GM23248 (cell line): ENCODE data around the gene BCAR1. TPM values are rescaled to one million over a fixed set of nuclear protein-coding genes. Genes with fewer than 3 reads are reported as not detected.

Experiments used
- DNase-seq: peaks from one replicate; pipeline ENCODE4 v3.0.0-alpha.2; 2015
- H2AFZ ChIP-seq: fragments of 200-600 bp; sonication (generic); 2 replicates; pipeline ENCODE4 v1.6.1; 2016; ENCODE audit warnings: antibody characterized with exemption
- H3F3A ChIP-seq: fragments of 200-600 bp; sonication (generic); 2 replicates; pipeline ENCODE4 v1.6.1; 2016; ENCODE audit warnings: mild to moderate bottlenecking, antibody characterized with exemption, mixed run types; ENCODE audit not compliant: insufficient read depth
- H3K27ac ChIP-seq: fragments of 200-600 bp; sonication (generic); 2 replicates; pipeline ENCODE4 v1.5.1; 2016; ENCODE audit warnings: mild to moderate bottlenecking
- H3K27me3 ChIP-seq: fragments of 200-600 bp; sonication (generic); replicated peaks from 2 replicates; pipeline ENCODE4 v1.6.1; 2016; ENCODE audit warnings: mild to moderate bottlenecking; ENCODE audit not compliant: insufficient read depth
- H3K36me3 ChIP-seq: fragments of 200-600 bp; sonication (generic); 2 replicates; pipeline ENCODE4 v1.6.1; 2016; ENCODE audit warnings: low read depth, mild to moderate bottlenecking
- H3K4me1 ChIP-seq: fragments of 200-600 bp; sonication (generic); 2 replicates; pipeline ENCODE4 v1.6.1; 2016; ENCODE audit warnings: mild to moderate bottlenecking; ENCODE audit not compliant: insufficient read depth
- H3K4me2 ChIP-seq: fragments of 200-600 bp; sonication (generic); one replicate; pipeline ENCODE4 v1.6.1; 2016; ENCODE audit warnings: mild to moderate bottlenecking; ENCODE audit not compliant: unreplicated experiment
- H3K4me3 ChIP-seq: fragments of 200-600 bp; sonication (generic); 2 replicates; pipeline ENCODE4 v1.5.1; 2016; ENCODE audit warnings: mild to moderate bottlenecking
- H3K79me2 ChIP-seq: fragments of 200-600 bp; sonication (generic); 2 replicates; pipeline ENCODE4 v1.6.1; 2016; ENCODE audit warnings: mild to moderate bottlenecking; ENCODE audit not compliant: insufficient read depth
- H3K9ac ChIP-seq: fragments of 200-600 bp; sonication (generic); 2 replicates; pipeline ENCODE4 v1.6.1; 2016; ENCODE audit warnings: mild to moderate bottlenecking
- H3K9me2 ChIP-seq: fragments of 200-600 bp; sonication (generic); 2 replicates; pipeline ENCODE4 v1.6.1; 2016; ENCODE audit warnings: mixed run types, mild to moderate bottlenecking, moderate library complexity; ENCODE audit not compliant: insufficient read depth
- H3K9me3 ChIP-seq: fragments of 200-600 bp; sonication (generic); one replicate; pipeline ENCODE4 v1.6.1; 2017; ENCODE audit warnings: low read depth
- H4K20me1 ChIP-seq: fragments of 200-600 bp; sonication (generic); 2 replicates; pipeline ENCODE4 v1.6.0; 2016; ENCODE audit not compliant: insufficient read depth
- EZH2 ChIP-seq: fragments of 200-600 bp; sonication (generic); IDR thresholded peaks from 2 replicates; pipeline ENCODE4 v1.6.1; 2018; ENCODE audit warnings: antibody characterized with exemption, mild to moderate bottlenecking; ENCODE audit not compliant: insufficient read depth, poor library complexity, severe bottlenecking
- EZH2phosphoT487 ChIP-seq: fragments of 200-600 bp; sonication (generic); IDR thresholded peaks from 2 replicates; pipeline ENCODE4 v1.6.1; 2018; ENCODE audit warnings: antibody characterized with exemption, moderate library complexity, mild to moderate bottlenecking, low read depth; ENCODE audit not compliant: insufficient read depth
- WGBS, 2 experiments: methylation state at CpG; one replicate each; pipeline ENCODE4 v1.1.6; 2015 to 2017; ENCODE audit warnings: low lambda C conversion rate in 2 of 2, low coverage in 1 of 2; ENCODE audit errors: missing lambda C conversion rate in 2 of 2; 5-methylcytosine and 5-hydroxymethylcytosine counted together
- in situ Hi-C: fragments of 300-500 bp; cut with MboI; formaldehyde crosslinking; loops from 2 replicates; pipeline ENCODE4 v1.15.0; 2020
- polyA plus RNA-seq: library from polyadenylated mRNA; unstranded; fragments of >200 nt; fragmentation: Nextera tagmentation; extraction: Ambion mirVana; gene quantifications from 2 replicates; pipeline ENCODE4 v1.2.1, GENCODE V29; 2016
- total RNA-seq: library from RNA; depleted of rRNA; stranded (reverse); fragments of >200 nt; shearing (Covaris generic); gene quantifications from 2 replicates; pipeline ENCODE4 v1.2.3, GENCODE V29; 2014

Gene BCAR1
- total and polyA plus RNA-seq, 2 experiments from 2014 or later: 52.9 to 87.0 TPM

DNA sequence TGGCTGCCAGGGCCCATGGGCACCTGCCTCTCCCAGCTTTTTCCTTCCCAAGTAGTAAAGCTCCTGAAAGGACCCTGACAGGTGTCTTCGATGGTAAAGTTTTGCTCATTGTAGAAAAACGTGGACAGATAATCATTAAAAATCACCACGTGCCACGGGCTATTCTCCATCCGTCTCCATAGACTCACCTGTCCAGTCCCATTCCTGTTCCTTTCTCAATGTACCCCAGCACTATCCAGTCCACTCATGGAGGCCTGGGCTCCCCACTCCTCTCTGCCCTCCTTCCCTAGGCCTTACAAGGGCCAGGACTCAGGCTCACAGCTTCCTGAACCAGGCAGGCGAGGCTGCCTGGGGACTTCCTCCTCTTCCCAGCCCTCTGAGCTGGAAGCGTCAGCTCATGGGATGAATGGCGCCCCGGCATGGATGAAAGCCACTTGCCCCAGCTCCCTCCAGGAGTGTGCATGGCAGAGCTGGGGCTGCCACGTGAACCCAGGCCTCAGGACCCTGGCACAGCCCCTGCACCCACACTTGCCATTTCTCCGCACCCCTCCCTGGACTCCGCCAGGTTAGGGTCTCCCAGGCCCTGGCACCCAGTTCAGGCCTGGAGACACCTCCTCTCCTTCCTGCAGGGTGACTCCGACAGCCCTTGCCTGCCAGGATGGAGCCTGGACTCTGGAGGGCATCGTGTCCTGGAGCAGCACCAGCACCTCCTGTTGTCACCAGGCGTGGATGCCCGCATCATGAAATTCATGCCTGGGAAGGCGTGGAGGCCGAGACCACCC, 23.9 kb downstream of the BCAR1 start:
- TF ChIP-seq EZH2: no peak
- H3K36me3 ChIP-seq: peaks cover 22% of the 10 kb centered on the region; the same call in 1 of the 2 replicates
- no peaks in the 10 kb centered on the region for H4K20me1 ChIP-seq

DNA sequence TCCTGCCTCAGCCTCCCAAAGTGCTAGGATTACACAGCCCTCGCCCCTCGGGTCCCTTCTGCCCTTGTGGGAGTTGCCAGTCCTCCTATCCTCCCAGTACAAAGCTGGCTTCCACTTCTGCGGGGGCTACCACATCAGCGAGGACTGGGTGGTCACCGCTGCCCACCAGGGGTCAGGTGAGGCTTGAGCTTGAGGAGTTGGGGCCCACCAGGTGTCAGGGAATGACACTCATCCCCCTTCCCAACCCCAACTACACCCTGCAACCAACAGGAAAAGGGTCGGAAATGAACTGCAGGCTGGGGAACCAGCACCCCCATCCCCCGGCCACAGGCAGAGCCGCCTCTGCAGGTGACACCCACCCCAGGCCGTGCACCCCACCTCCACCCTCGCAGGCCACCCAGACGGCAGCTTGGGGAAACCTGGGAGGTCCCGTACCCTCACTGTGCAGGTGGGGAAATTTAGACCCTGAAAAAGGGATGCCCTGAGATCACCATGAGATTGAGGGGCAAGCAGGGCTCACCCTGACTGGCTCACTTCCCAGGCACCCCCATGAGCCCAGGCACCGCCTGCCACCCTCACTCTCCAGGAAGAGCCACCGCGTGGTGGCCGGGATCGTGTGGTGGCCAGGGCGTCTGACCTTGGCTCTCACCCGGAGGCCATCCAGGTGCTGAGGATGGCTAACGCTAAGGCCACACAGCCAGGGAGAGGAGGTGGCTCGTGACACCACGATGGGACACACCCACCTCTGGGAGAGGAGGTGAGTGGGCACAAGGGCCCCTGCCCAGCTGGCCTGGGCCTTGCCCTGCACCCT, 24.7 kb downstream of the BCAR1 start:
- in situ Hi-C loops: no loop called here
- H3K4me3 ChIP-seq: no peak overlapping the region
- WGBS, 2 experiments: 59 to 69% methylated on average over 10 to 22 of the region's 22 CpGs
- H4K20me1 ChIP-seq: no peaks in the 10 kb centered on the region
- no peak for DNase-seq
- TF ChIP-seq EZH2 (no peak), EZH2phosphoT487 (no peak)
- H3K9me3 ChIP-seq: no peaks in the 10 kb centered on the region
- H3K4me1 ChIP-seq: no peaks in the 10 kb centered on the region
- no peaks in the 10 kb centered on the region for H3K9me2 ChIP-seq
- no peak overlapping the region for H2AFZ ChIP-seq
- H3K27me3 ChIP-seq: no peaks in the 10 kb centered on the region
- H3K36me3 ChIP-seq: peaks cover 16% of the 10 kb centered on the region; the same call in 1 of the 2 replicates
- no peaks in the 10 kb centered on the region for H3F3A ChIP-seq
- H3K79me2 ChIP-seq: peaks cover 24% of the 10 kb centered on the region
- no peak overlapping the region for H3K27ac ChIP-seq
- no peak overlapping the region for H3K4me2 ChIP-seq
- H3K9ac ChIP-seq: no peak overlapping the region

More for the DNA sequence above, 23.9 kb downstream of the BCAR1 start:
- no peak overlapping the region for H3K4me3 ChIP-seq
- no peak overlapping the region for H3K9ac ChIP-seq
- no peaks in the 10 kb centered on the region for H3K4me1 ChIP-seq
- H3K27me3 ChIP-seq: no peaks in the 10 kb centered on the region
- no peak overlapping the region for H2AFZ ChIP-seq
- no peaks in the 10 kb centered on the region for H3K9me3 ChIP-seq
- no peak overlapping the region for H3K27ac ChIP-seq
- in situ Hi-C loops: no loop called here
- H3K9me2 ChIP-seq: no peaks in the 10 kb centered on the region
- peaks cover 32% of the 10 kb centered on the region for H3K79me2 ChIP-seq
- WGBS, 2 experiments: 87 to 89% methylated on average over 18 of the region's 18 CpGs
- H3F3A ChIP-seq: 0 out of 2 replicates have a peak, but pooled peaks cover 5% of the 10 kb centered on the region
- H3K4me2 ChIP-seq: no peak overlapping the region
- DNase-seq: no peak

DNA sequence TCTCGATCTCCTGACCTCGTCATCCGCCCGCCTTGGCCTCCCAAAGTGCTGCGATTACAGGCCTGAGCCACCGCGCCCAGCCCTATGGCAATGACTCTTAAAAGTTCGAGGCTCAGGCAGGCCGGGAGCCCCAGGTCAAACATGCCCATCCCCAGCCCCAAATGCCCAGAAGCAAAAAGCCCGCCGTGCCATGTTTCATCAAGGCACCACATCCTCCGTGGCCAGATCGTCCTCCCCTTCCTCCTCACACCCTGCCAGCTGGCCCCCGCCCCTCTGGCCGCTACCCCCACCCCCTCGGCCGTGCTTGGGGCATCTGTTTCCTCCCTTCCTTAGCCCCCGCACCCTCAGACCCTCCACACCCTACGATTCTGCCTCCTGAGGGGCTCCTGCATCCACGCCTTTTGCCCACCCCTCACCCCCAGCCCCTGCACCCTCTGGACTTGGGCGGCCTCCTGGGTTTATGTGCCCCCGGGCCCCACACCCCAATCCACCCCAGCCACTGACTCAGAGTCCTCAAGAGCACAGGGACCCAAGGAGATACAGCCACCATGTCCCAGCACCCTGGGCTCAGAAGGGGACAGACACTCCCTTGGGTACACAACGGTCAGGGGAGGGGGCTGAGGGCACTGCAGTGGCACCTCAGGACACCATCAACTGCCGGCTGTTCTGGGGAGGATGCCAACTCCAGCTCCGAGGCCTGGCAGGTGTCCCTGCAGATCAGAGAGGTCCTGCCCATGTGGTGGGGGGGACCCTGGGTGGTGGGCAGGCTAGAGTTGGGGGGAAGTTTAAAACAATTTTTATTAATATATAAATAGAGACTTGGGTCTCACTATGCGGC, 25.5 kb downstream of the BCAR1 start:
- no peak overlapping the region for H3K27ac ChIP-seq
- WGBS, 2 experiments: 55 to 65% methylated on average over 17 to 26 of the region's 26 CpGs
- H3K79me2 ChIP-seq: peaks cover 16% of the 10 kb centered on the region
- no peaks in the 10 kb centered on the region for H3K4me1 ChIP-seq
- H3K36me3 ChIP-seq: peaks cover 16% of the 10 kb centered on the region; the same call in 1 of the 2 replicates
- no peak overlapping the region for H3K4me3 ChIP-seq
- no peaks in the 10 kb centered on the region for H3F3A ChIP-seq
- H4K20me1 ChIP-seq: no peaks in the 10 kb centered on the region
- H3K9ac ChIP-seq: no peak overlapping the region
- no peaks in the 10 kb centered on the region for H3K9me3 ChIP-seq
- no peak overlapping the region for H3K4me2 ChIP-seq
- in situ Hi-C loops: no loop called here
- TF ChIP-seq EZH2phosphoT487 (no peak), EZH2 (no peak)
- H2AFZ ChIP-seq: no peak overlapping the region
- H3K27me3 ChIP-seq: no peaks in the 10 kb centered on the region
- DNase-seq: no peak
- no peaks in the 10 kb centered on the region for H3K9me2 ChIP-seq

DNA sequence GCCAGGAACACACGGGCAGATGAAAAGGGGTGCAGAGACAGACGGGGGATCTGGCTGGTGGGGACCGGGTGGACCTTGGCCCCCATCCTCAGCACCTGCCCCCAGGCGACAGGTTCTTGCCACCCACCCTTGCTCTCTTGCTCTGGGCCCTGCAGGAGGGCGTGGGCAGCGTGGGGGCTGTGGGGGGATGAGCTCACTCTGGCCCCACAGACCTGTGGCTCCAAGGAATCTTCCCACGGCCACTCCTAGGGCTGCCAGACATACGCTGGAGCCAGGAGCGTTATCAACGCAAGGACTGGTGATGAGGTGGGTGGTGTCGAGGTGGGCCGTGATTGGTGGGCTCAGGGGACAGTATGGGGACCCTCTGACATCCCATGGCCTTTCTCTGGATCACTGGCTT, 26.3 kb downstream of the BCAR1 start:
- DNase-seq: peak; percentile 59
- 41 to 48% methylated on average over 8 to 12 of the region's 12 CpGs for WGBS, 2 experiments
- Histone ChIP-seq H3K9me2 (no peaks in the 10 kb centered on the region), H2AFZ (no peak overlapping the region), H4K20me1 (no peaks in the 10 kb centered on the region), H3K36me3 (peaks cover 16% of the 10 kb centered on the region; the same call in 1 of the 2 replicates), H3K79me2 (peaks cover 8% of the 10 kb centered on the region), H3K9ac (no peak overlapping the region), H3K27ac (no peak overlapping the region), H3K9me3 (no peaks in the 10 kb centered on the region), H3K4me1 (no peaks in the 10 kb centered on the region), H3K4me2 (no peak overlapping the region), H3K4me3 (no peak overlapping the region), H3K27me3 (no peaks in the 10 kb centered on the region), H3F3A (no peaks in the 10 kb centered on the region)
- no peak for TF ChIP-seq EZH2phosphoT487
- TF ChIP-seq EZH2: no peak
- in situ Hi-C loops: no loop called here
